GM18505 (cell line): ENCODE measurements around the gene NAA10.

Experiments
- ATAC-seq: cut with Tn5 transposase; IDR thresholded peaks from one replicate; pipeline ENCODE4 v1.9.1; 2021; ENCODE audit not compliant: unreplicated experiment
- POLR2A ChIP-seq: IDR thresholded peaks from 4 replicates; pipeline ENCODE4 v1.6.1; 2011; ENCODE audit warnings: borderline replicate concordance; ENCODE audit not compliant: insufficient read depth, insufficient read length; ENCODE audit errors: extremely low read depth

NAA10 gene

GRCh38 chrX:153969904-153970356, 35.1 kb upstream of the NAA10 start:
- ATAC-seq, result no peak

DNA sequence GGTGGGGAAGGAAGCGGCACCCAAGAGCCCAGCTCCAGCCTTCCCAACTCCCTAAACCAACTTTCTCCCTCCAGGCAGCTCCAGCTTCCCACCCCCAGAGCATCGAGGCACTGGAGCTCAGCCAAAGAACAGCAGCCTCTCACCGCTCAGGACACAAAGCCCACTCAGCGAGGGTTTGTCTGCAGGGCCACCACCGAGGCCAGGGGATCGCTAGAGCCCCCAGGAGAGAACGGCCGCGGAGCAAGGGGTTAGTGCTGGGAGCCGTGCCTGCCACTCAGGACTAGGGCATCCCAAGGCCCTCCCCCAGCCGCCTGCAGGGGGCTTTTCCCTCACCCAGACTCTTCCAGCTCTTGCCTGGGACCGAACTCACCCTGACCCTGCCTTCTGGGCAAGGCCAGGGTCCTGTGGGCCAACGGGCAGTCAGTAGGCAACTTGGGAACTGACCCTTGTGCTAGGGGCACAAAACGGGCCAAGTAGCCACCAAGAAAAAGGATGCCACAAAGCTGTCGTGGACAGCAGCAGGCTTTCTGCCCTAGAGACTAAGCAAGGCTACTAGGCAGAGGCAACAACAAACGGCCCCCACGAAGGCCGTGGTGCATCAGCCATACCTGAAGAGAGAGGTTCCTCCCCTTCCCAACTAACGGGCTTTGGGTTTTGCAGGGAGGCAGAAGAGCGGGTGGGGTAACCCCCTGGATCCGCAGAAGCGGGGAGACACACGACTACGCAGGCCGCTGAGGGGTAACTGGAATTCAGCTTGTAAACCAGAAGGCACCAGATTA, 34.5 kb upstream of the NAA10 start:
- no peak for TF ChIP-seq POLR2A

More at GRCh38 chrX:153969904-153970356, 35.1 kb upstream of the NAA10 start:
- no peak for TF ChIP-seq POLR2A

GRCh38 chrX:153968754-153969124, 33.9 kb upstream of the NAA10 start:
- no peak for ATAC-seq
- no peak for TF ChIP-seq POLR2A

More for the DNA sequence above, 34.5 kb upstream of the NAA10 start:
- no peak for ATAC-seq

DNA sequence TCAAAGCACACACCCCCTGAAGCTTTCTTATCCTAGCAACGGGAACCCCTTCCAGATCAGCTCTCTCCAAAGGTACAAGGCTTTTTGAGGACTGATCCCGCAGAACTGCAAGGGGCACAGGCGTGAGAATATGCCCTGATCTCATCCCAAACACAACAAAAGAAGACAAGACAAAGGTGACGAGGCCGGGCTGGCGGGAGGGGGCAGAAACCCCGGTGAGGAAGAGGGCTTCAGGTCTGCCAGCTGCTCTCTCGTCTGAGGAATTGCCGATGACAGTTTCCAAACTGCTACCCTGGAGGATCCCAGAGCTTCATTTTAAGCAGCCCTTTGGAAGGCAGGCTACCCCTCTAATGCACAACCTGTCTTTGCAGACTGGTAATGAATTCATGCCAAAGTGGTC, 33.4 kb upstream of the NAA10 start:
- no peak for ATAC-seq
- TF ChIP-seq POLR2A, result no peak

DNA sequence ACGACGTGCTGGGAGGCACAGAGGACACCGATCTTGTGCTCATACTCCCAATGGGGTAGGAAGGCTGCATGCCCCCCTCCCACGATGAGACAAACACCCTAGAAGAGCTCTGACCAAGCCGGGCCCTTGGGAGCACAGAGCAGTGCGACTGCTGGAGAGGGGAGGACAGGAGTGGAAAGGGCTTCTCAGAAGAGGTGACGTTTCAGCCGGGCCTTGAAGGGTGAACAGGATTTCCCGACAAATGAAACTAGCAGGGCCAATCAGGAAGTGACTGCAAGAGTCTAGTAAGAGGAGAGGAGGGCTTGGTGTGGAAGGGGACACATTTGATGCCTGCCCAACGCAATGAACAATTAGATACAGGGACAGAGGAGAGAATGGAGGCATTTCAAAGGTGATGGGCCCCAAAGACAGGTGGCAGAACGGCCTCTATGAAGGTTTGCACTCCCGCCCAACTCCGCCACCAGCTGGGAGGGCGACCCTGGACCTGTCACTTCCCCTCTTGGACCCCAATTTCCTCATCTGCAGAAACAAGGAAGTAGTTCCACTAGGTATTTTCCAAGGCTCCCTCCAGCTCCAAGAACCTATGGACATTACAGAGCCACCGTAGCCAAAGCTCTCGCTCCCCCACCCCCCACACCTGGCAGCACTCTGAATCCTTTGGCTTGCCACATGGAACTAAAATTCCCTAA, 32.8 kb upstream of the NAA10 start:
- no peak for ATAC-seq
- no peak for TF ChIP-seq POLR2A

DNA sequence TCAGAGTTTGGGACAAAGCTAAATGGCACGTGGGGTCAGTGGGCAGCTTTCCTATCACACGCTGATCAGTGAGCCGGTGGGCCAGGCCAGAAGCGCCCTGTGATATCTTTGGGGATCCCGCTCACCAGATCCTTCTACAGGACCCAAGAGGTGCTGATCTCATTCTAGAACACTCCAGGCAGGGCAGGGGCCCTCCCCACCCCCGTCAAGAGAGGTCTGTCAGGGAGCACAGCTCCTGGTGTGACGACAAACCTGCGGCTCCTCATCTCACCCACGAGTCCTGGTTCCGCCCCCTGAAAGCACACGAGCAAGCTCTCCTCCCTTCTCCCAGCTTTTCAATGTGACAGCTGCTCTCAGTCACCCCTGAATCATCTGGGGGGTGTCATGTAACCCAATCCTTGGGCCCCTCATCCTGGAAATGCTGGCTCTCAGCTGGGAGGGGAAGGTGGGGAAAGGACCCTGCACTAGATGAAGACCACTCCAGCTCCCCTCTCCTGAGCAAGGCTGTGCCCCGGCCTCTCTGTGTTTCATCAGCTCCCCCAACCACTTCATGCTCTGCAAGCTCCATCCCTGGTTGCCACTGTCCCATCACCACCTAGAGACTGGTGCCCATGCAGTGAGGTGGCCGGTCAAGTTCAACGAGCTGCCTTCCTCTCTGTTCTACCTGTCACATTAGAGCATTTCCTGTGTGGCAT, 32.2 kb upstream of the NAA10 start:
- no peak for TF ChIP-seq POLR2A
- ATAC-seq, result no peak

DNA sequence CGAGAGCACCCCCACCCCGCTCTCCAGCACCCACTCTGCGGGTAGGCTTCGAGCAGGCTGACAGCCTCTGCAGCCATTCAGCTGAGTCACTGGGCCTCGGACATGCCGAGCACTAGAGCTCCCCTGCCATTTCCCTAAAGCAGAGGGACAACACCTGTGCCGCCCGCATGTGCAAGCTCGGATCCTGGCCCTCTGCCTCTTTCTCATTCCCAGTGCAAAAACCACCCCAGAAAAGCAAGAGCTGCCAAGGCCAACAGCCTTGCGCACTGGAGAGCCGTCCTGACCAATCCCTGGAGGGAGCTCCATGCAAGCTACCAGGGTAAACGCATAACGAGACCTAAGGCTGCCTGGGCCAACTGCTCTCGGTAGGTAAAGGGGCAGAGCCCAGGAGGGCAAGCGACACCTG, 31.4 kb upstream of the NAA10 start:
- no peak for TF ChIP-seq POLR2A
- no peak for ATAC-seq

- TF ChIP-seq POLR2A, result no peak
- no peak for ATAC-seq
These were observed 30.6 kb upstream of the NAA10 start for GRCh38 chrX:153965406-153965805.

DNA sequence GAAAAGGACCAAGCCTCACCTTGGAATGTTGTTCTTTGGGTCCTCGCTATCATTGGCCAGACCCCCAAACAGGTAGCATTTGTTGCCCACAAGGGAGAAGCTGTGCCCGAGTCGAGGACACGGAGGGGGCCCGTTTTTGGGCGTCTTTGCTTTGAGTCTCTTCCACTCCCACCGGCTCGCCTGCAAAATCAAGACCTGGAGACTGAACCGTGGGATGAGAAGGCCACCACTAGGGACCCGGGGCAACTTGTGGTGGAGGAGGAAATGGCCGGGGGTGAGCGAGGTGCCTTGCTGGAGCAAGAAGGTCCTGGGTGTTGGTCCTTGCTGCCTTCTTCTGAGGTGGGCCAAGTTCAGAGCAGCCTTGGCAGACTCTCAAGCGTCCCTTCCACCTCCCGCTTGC, 29.3 kb upstream of the NAA10 start:
- no peak for ATAC-seq

DNA sequence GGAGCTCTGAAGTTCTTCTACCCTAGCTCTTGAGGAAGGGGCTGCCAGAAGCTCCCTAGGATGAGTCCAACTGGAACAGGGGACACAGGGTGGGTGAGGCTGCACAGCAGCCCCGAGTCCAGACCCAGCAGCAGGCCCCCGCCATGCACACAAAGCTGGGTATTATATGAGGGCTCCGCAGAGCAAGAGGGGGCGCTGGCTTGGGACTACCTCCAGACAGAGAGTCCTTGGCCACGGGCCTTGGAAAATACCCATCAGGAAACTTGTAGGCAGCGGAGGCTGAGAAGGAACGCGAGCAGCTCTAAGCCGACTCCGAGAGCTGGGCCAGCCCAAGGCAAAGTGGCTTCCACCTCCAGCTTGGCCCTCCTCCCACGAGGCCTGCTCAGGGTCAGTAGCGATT, 28.7 kb upstream of the NAA10 start:
- no peak for TF ChIP-seq POLR2A
- no peak for ATAC-seq

More for the DNA sequence above, 29.3 kb upstream of the NAA10 start:
- no peak for TF ChIP-seq POLR2A

- no peak for ATAC-seq
- TF ChIP-seq POLR2A, result no peak
These were observed 26.5 kb upstream of the NAA10 start for GRCh38 chrX:153961292-153961691.

DNA sequence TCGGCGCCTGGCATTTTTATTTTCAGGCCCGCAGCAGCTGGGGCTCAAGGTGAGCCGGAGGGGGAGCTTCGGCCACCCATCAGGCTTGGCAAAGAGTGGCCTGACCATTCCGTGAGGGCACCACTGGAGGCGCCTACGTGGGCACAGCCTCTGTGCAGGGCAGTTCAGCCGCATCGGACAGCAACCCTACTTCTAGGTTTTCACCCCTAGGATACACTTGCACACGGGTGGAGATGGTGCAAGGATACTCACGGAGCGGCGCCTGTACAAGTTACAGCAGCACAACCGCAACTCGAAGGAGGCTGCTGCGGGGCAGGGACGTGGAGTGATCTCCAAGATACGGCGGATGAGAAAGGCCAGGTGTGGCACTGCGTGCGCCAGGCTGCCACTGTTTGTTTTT, 25.9 kb upstream of the NAA10 start:
- ATAC-seq, result no peak
- TF ChIP-seq POLR2A, result no peak

GRCh38 chrX:153960077-153960476, 25.2 kb upstream of the NAA10 start:
- no peak for TF ChIP-seq POLR2A
- ATAC-seq, result no peak
